ENCODE results near the gene PRRX2. TPM values are rescaled to one million over a fixed set of nuclear protein-coding genes. Genes with fewer than 3 reads are reported as not detected.

PRRX2 gene
- total RNA-seq, 1 donor from 2014 or later = 5.6 TPM

DNA sequence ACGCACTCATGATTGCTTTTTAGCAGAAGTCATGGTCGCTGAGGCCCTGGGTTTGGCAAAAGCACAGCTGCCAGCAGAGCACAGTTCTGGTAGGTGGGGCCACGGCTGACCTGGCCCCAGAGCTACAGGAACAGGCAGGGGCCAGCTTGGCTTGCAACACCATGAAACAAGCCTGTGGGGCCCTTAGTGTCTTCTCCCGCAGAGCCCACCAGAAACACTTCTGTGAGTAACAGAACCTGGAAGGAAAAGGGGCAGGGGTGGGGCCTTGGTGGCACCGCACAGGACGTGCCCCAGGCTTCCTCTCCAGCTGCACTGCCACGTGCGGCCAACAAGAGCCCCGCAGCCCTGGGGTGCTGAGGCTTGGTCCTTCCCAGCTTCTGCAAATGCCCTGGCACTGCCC lies 28.3 kb upstream of the PRRX2 start:
- no peaks in the 10 kb centered on the region for H3K27me3 Mint-ChIP-seq (ENCODE audit: unreplicated experiment)
- H3K9me3 Mint-ChIP-seq (ENCODE audit: unreplicated experiment) = no peaks in the 10 kb centered on the region
- TF ChIP-seq, protein P1, sequence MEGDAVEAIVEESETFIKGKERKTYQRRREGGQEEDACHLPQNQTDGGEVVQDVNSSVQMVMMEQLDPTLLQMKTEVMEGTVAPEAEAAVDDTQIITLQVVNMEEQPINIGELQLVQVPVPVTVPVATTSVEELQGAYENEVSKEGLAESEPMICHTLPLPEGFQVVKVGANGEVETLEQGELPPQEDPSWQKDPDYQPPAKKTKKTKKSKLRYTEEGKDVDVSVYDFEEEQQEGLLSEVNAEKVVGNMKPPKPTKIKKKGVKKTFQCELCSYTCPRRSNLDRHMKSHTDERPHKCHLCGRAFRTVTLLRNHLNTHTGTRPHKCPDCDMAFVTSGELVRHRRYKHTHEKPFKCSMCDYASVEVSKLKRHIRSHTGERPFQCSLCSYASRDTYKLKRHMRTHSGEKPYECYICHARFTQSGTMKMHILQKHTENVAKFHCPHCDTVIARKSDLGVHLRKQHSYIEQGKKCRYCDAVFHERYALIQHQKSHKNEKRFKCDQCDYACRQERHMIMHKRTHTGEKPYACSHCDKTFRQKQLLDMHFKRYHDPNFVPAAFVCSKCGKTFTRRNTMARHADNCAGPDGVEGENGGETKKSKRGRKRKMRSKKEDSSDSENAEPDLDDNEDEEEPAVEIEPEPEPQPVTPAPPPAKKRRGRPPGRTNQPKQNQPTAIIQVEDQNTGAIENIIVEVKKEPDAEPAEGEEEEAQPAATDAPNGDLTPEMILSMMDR (IDR thresholded peaks at IDR 0.05) = no peak
- no peak overlapping the region for H3K27ac Mint-ChIP-seq (ENCODE audit: unreplicated experiment)
- peaks cover 24% of the 10 kb centered on the region for H3K36me3 Mint-ChIP-seq (ENCODE audit: unreplicated experiment)
- H3K4me3 Mint-ChIP-seq (ENCODE audit: unreplicated experiment) = no peak overlapping the region
- H3K4me1 Mint-ChIP-seq (ENCODE audit: unreplicated experiment) = peaks cover 24% of the 10 kb centered on the region
- DNase-seq (ENCODE audit: extremely low spot score, unreplicated experiment) = no peak

DNA sequence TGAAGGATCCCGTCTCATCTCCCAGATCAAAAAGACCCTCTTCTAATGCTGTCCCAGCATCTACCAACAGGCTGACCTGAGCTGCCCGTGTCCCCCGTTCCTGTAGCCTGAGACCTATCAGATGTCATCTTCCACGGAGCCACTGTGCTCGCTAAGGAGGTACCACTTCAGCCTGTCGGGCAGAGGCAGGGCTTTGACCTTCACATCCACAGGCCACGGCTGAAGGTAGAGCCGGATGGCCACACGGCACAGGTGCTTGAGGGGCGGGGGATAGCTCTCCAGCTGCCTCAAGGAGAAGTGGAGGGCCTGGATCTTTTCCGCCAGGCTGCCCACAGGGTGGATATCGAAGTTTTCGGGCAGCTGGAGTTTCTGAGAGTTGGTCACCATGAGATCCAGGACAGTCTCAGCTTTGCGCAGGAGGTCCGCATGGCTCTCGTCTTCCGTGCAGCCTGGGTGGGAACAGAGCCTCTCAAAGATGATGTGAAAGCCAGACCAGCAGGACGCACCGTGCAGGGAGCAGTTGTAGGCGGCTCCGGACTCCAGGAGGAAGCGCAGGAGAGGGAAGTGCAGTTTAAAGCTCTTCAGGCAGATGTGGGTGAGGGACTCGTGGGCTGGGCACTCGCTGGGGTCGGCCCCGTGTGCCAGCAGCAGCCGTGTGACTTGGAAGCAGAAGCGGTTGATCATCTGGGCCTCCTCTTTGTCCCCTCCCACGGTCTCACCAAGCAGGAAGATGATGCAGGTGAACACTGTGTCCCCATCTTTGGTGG lies 27.6 kb upstream of the PRRX2 start:
- TF ChIP-seq, protein P1 (IDR thresholded peaks at IDR 0.05) = no peak
- H3K27ac Mint-ChIP-seq (ENCODE audit: unreplicated experiment) = no peak overlapping the region

DNA sequence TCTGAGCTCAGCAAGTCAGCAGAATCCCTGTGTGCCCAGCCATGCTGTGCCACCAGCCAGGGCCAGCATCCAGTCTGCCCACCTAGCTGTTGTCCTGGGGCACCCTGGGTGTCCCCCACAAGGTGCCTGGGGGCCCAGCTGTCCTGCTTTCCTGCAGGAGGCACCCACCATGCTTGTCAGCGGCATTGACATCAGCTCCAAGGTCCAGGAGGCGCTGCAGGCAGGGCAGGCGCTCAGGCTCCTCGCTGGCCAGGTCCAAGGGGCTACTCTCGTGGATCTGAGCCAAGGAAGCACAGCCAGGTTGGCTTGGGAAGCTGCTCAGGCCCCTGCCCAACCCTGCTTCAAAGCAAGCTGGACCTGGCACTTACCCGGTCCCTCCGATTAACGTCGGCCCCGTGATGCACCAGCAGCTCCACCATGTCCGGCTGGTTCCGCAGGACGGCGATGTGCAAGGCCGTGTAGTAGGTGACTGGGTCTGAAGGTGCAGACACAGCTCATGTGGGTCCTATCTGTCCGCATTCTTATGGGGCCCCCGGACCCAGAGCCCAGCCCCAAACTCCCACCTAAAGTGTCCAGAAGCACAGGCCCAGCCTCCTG lies 26.3 kb upstream of the PRRX2 start:
- Mint-ChIP-seq H3K27me3 (ENCODE audit: unreplicated experiment) (no peaks in the 10 kb centered on the region), H3K36me3 (ENCODE audit: unreplicated experiment) (peaks cover 20% of the 10 kb centered on the region), H3K27ac (ENCODE audit: unreplicated experiment) (no peak overlapping the region), H3K4me3 (ENCODE audit: unreplicated experiment) (no peak overlapping the region), H3K4me1 (ENCODE audit: unreplicated experiment) (peaks cover 21% of the 10 kb centered on the region), H3K9me3 (ENCODE audit: unreplicated experiment) (no peaks in the 10 kb centered on the region)
- no peak for DNase-seq (ENCODE audit: extremely low spot score, unreplicated experiment)
- TF ChIP-seq, protein P1 (IDR thresholded peaks at IDR 0.05) = no peak

More for the DNA sequence above, 27.6 kb upstream of the PRRX2 start:
- Mint-ChIP-seq H3K4me1 (ENCODE audit: unreplicated experiment) (peaks cover 21% of the 10 kb centered on the region), H3K27me3 (ENCODE audit: unreplicated experiment) (no peaks in the 10 kb centered on the region), H3K9me3 (ENCODE audit: unreplicated experiment) (no peaks in the 10 kb centered on the region), H3K4me3 (ENCODE audit: unreplicated experiment) (peak overlapping the region; percentile 4), H3K36me3 (ENCODE audit: unreplicated experiment) (peaks cover 22% of the 10 kb centered on the region)
- DNase-seq (ENCODE audit: extremely low spot score, unreplicated experiment) = no peak

DNA sequence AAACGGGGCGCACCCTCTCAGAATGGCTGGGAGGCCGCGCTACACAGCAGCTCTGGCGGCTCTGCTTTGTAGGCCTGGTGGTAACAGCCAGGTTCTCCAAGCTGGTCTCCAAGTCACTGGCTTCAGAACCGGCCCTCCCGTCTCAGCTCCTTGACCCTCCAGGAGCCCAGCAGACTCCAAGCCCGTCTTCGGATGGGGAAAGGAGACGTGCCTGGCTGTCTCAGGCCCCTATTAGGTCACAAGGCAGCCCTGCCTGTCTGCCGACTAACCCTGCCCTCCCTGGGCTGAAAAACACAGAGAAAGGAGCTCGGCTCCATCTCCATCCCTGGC lies 25.7 kb upstream of the PRRX2 start:
- no peaks in the 10 kb centered on the region for H3K9me3 Mint-ChIP-seq (ENCODE audit: unreplicated experiment)
- no peak for DNase-seq (ENCODE audit: extremely low spot score, unreplicated experiment)
- no peaks in the 10 kb centered on the region for H3K27me3 Mint-ChIP-seq (ENCODE audit: unreplicated experiment)
- H3K4me1 Mint-ChIP-seq (ENCODE audit: unreplicated experiment) = peaks cover 21% of the 10 kb centered on the region
- peak overlapping the region; percentile 47 for H3K27ac Mint-ChIP-seq (ENCODE audit: unreplicated experiment)
- H3K4me3 Mint-ChIP-seq (ENCODE audit: unreplicated experiment) = peak overlapping the region; percentile 82
- TF ChIP-seq, protein P1 (IDR thresholded peaks at IDR 0.05) = no peak
- H3K36me3 Mint-ChIP-seq (ENCODE audit: unreplicated experiment) = peaks cover 19% of the 10 kb centered on the region

DNA sequence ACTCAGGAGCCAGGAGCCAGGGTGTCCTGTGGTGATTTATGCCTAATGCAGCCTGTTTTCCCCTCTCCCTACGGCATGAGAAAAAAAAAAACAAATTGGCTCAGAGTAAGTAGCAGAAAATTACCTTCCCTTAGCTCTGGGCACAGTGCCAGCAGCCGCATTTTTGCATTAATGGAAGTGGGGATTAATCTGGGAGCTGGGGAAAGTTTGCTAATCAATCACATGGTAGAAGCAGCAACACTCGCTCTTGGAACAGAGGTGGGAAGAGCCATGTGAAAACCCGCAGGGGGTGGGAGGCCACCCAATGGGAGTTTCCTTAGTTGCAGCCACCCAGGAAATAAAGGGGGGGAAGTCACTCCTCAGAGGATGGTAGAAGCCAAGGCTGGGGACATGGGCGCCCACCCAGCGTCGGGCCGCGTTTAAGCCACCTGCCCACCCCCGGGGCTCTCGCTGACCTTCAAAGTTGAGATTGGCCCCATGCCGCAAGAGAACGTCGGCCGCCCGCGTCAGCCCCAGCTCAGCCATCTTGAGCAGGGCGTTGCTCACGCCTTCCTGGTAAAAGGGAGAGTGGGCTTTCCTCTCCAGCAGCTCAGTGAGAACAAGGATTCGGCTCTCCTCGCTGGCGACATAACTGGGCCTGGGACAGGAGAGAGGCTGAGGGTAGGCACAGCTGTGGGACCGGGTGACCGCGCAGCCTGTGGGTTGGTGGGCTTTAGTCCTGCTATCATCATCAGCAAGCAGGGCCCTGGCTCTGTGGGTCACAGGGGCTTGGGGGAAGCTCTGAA lies 25.2 kb upstream of the PRRX2 start:
- Mint-ChIP-seq H3K36me3 (ENCODE audit: unreplicated experiment) (peaks cover 13% of the 10 kb centered on the region), H3K9me3 (ENCODE audit: unreplicated experiment) (no peaks in the 10 kb centered on the region), H3K4me1 (ENCODE audit: unreplicated experiment) (peaks cover 21% of the 10 kb centered on the region), H3K27me3 (ENCODE audit: unreplicated experiment) (no peaks in the 10 kb centered on the region), H3K27ac (ENCODE audit: unreplicated experiment) (peak overlapping the region; percentile 47), H3K4me3 (ENCODE audit: unreplicated experiment) (peak overlapping the region; percentile 82)
- no peak for DNase-seq (ENCODE audit: extremely low spot score, unreplicated experiment)
- TF ChIP-seq, protein P1 (IDR thresholded peaks at IDR 0.05) = no peak

All from osteocyte (in vitro differentiated cells).